GM10248 (cell line): ENCODE measurements around the gene FAS.
"Not testable (repeated sequence)": the region's sequence is repeated elsewhere in the genome, so short reads cannot be mapped to it uniquely, and the experiment has no call there.

Experiments used
- CTCF ChIA-PET: fragments of 300-600 bp; sonication (Branson Sonifier 250); formaldehyde crosslinking; extraction: SDS; loops from one replicate; lab custom pipeline; 2021; ENCODE audit warnings: antibody characterized with exemption; lab: Yijun Ruan, JAX
- POLR2A ChIA-PET: fragments of 350-650 bp; sonication (Branson Sonifier 250); formaldehyde crosslinking; extraction: SDS; loops from one replicate; lab custom pipeline; 2020; ENCODE audit warnings: antibody characterized with exemption; lab: Yijun Ruan, JAX
- DNase-seq: peaks from one replicate; pipeline ENCODE4 v3.0.0; 2012; ENCODE audit errors: extremely low spot score
- TF ChIP-seq, protein P1 (sequence below): IDR thresholded peaks from 2 replicates; pipeline ENCODE4 v1.5.1; 2012; ENCODE audit warnings: mild to moderate bottlenecking, low read depth; ENCODE audit errors: extremely low read depth, missing control alignments, control extremely low read depth

Gene FAS

DNA sequence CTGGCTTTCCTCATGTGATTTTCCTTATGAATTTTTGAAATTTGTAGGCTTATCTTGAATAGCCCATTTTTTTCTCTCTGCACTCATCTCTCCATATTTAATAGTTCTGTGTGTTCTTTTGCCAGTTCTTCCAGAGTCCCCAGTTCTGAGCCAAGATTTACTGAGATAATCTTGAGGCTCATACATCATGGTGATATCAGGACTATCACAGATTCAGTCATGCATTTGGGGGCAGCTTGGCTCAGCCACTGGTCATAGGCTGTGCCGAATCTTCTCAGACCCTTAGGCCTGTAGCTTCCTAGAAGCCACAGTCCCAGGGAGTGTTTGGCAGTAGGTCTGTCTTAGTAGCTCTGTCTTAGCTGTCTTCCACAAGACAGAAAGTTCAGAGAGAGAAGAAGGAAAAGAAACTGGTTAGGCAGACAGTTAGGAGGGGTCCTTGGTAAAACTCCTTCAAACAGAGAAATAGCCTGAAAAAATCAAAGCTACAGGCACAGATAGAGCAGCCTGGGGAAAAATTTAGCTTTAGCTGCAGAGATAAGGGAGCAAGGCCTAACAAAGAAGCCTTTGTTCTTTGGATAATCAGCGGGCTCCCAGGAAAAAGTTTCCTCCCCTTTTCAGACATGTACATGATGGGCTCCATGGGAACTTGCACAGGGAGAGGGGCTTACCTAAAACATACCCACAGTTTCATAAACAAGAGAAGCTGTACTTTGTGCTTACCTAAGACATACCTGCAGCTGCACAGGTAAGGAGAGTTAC, 29.1 kb downstream of the FAS start:
- ChIA-PET POLR2A (no interaction called here), CTCF (interaction anchor here (0.8 to 6.1 kb wide), 9 partner anchors 10 to 206 kb away, joined by 3 to 32 read pairs (median 5); no protein-coding TSS in a partner anchor)

GRCh38 chr10:89021526-89021925, 30.9 kb downstream of the FAS start:
- DNase-seq, POLR2A ChIA-PET: not testable (repeated sequence)
- CTCF ChIA-PET: interaction anchor here (1.0 to 6.1 kb wide), 5 partner anchors 8 to 196 kb away, joined by 3 to 32 read pairs (median 5); no protein-coding TSS in a partner anchor

More for the DNA sequence above, 29.1 kb downstream of the FAS start:
- no peak for DNase-seq
- TF ChIP-seq, protein P1, sequence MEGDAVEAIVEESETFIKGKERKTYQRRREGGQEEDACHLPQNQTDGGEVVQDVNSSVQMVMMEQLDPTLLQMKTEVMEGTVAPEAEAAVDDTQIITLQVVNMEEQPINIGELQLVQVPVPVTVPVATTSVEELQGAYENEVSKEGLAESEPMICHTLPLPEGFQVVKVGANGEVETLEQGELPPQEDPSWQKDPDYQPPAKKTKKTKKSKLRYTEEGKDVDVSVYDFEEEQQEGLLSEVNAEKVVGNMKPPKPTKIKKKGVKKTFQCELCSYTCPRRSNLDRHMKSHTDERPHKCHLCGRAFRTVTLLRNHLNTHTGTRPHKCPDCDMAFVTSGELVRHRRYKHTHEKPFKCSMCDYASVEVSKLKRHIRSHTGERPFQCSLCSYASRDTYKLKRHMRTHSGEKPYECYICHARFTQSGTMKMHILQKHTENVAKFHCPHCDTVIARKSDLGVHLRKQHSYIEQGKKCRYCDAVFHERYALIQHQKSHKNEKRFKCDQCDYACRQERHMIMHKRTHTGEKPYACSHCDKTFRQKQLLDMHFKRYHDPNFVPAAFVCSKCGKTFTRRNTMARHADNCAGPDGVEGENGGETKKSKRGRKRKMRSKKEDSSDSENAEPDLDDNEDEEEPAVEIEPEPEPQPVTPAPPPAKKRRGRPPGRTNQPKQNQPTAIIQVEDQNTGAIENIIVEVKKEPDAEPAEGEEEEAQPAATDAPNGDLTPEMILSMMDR: no peak

DNA sequence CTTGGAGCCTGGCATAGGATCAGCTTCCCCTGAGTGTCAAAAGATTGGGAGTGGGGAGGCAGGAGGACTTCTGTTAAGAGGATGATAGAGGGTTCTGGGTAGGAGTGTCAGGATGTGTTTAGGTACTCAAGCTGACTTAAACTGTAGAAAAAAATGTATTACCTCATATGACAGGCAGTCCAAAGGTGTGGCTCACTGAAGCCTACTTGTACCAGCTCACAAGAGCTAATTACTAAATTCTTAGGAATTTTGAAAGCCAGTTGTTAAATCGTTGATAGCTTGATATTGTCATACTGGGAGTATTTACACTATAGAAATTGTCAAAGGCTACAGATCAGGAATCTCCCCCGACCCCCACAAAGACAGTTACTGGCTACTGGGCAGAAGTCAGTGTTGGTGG, 32.1 kb downstream of the FAS start:
- no peak for DNase-seq
- ChIA-PET POLR2A (no interaction called here), CTCF (interaction anchor here (0.8 to 6.1 kb wide), 7 partner anchors 7 to 195 kb away, joined by 3 to 32 read pairs (median 6); no protein-coding TSS in a partner anchor)
- TF ChIP-seq, protein P1: no peak

DNA sequence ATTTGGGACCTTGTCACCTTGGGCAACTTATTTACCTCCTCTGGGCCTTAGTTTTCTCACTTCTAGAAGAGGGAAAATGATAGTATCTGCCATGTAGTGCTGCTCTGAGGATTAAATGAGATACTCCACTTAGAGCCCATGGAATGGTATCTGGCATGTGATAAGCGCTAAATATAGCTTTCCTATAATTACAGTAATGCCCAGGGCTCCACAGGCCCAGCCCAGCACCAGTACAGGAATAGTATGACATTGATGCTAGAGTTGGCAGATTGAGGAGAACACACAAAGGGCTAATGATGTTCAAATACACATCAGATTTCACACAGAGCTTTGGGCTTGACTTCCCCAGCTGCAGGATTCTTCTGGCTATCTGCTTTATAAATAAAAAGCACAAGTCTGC, 34.9 kb downstream of the FAS start:
- TF ChIP-seq, protein P1: no peak
- POLR2A ChIA-PET: no interaction called here
- CTCF ChIA-PET: interaction anchor here (0.7 to 3.1 kb wide), 10 partner anchors 12 to 192 kb away, joined by 3 to 10 read pairs (median 4); no protein-coding TSS in a partner anchor
- DNase-seq: no peak

GRCh38 chr10:89029181-89029580, 38.6 kb downstream of the FAS start:
- TF ChIP-seq, protein P1: no peak
- POLR2A ChIA-PET: no interaction called here
- no peak for DNase-seq
- CTCF ChIA-PET: interaction anchor here (0.6 to 4.5 kb wide), 47 partner anchors 8 to 700 kb away, joined by 3 to 67 read pairs (median 4); partner anchors contain the start of genes CH25H and FAS

DNA sequence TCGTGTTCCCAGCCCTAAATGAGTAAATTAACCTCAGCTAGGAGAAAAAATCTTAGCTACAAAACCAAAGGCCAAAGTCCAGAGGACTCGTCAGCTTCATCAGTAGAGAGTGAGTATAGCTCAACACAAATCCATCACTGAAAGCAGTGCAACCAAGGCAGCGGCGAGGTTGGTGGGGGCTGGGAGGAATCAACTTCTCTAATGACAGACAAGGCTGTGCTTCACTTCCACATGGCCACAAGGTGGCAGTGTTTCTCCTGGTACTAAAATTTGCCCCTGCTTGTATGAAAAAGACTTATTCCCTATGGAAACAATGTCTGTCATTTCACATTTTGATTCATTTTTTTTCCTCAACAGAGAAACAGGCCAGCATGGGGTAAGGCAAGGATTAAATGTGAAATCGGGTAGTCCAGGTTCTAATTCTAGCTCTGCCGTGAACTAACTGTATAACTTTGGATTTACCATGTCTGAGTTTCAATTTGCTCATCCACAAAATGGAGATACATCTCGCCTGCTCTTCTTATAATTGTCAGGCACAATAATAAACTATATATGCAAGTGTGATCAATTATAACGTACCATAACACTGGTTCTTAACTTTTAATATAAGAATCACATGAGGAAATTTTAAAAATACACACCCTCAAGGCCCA, 39.3 kb downstream of the FAS start:
- ChIA-PET POLR2A (no interaction called here), CTCF (interaction anchor here (0.6 to 4.5 kb wide), 52 partner anchors 9 to 700 kb away, joined by 3 to 67 read pairs (median 4); partner anchors contain the start of genes CH25H and FAS)
- DNase-seq: peak; percentile 39

More for the DNA sequence above, 39.3 kb downstream of the FAS start:
- TF ChIP-seq, protein P1: peak; percentile 70
